H1 (cell line): ENCODE measurements around the gene SMOC2. TPM values are rescaled to one million over a fixed set of nuclear protein-coding genes. Genes with fewer than 3 reads are reported as not detected.

ENCODE experiments used
- ASH2L ChIP-seq: fragments of 200-600, 300-600 bp; sonication (generic); IDR thresholded peaks from one replicate; pipeline ENCODE4 v1.7.1; 2017; ENCODE audit warnings: low read length
- BRCA1 ChIP-seq: IDR thresholded peaks from 2 replicates; pipeline ENCODE4 v1.6.1; 2012; ENCODE audit warnings: low read depth, low read length, improper control_type of control experiment
- CEBPB ChIP-seq: IDR thresholded peaks from 2 replicates; pipeline ENCODE4 v1.6.1; 2012; ENCODE audit warnings: low read depth, low read length
- GABPA ChIP-seq: IDR thresholded peaks from 2 replicates; pipeline ENCODE4 v1.6.1; 2011; ENCODE audit warnings: mild to moderate bottlenecking, low read length, moderate library complexity, borderline replicate concordance; ENCODE audit not compliant: insufficient read depth
- JUND ChIP-seq: IDR thresholded peaks from 2 replicates; pipeline ENCODE4 v1.6.1; 2011; ENCODE audit warnings: mild to moderate bottlenecking, improper control_type of control experiment, low read length
- KDM5A ChIP-seq: fragments of 200-600 bp; IDR thresholded peaks from 2 replicates; pipeline ENCODE4 v1.7.1; 2012; ENCODE audit warnings: mild to moderate bottlenecking, low read length, inconsistent platforms, mixed read lengths
- POU5F1 ChIP-seq: IDR thresholded peaks from 2 replicates; pipeline ENCODE4 v1.6.1; 2011; ENCODE audit warnings: low read depth, mild to moderate bottlenecking, low read length, moderate library complexity
- SP2 ChIP-seq: IDR thresholded peaks from 2 replicates; pipeline ENCODE4 v1.6.1; 2012; ENCODE audit warnings: mild to moderate bottlenecking, low read length, inconsistent platforms
- SRF ChIP-seq: IDR thresholded peaks from 2 replicates; pipeline ENCODE4 v1.6.1; 2011; ENCODE audit warnings: mild to moderate bottlenecking, low read depth, low read length, moderate library complexity
- TAF7 ChIP-seq: optimal IDR thresholded peaks from 2 replicates; pipeline ENCODE3; 2011; ENCODE audit warnings: low read depth, mild to moderate bottlenecking, inconsistent platforms, low read length, moderate library complexity, borderline replicate concordance
- YY1 ChIP-seq: IDR thresholded peaks from 2 replicates; pipeline ENCODE4 v1.6.1; 2011; ENCODE audit warnings: low read depth, mild to moderate bottlenecking, low read length
- polyA plus RNA-seq, 7 experiments: library from polyadenylated mRNA; depleted of rRNA in 3 of 7; stranded (reverse) in 5 of 7; unstranded in 2 of 7; fragments of >200 nt in 5 of 7; fragments of 200-250 nt in 2 of 7; gene quantifications; 1 replicate in 5 of 7; 2 replicates in 1 of 7; 4 replicates in 1 of 7; pipeline versions ENCODE4 v1.2.1 to v1.2.3, GENCODE V29; 2011 to 2013; ENCODE audit warnings: missing spikeins in 2 of 7, mixed read lengths in 2 of 7
- total RNA-seq: library from RNA; stranded (reverse); fragmentation: NEBNext Ultra II Directional; extraction: Animal tissue kit (Norgen Biotek cat#: 25700); gene quantifications from 2 replicates; pipeline ENCODE4 v1.2.1, GENCODE V29; 2021
- TF ChIP-seq, protein P1 (sequence below): fragments of 300-600 bp; sonication (generic); IDR thresholded peaks from 2 replicates; pipeline ENCODE4 v1.7.1; 2012; ENCODE audit warnings: low read length, moderate library complexity, mild to moderate bottlenecking, inconsistent platforms; ENCODE audit not compliant: insufficient replicate concordance
- TF ChIP-seq, protein P2 (sequence below): IDR thresholded peaks from 2 replicates; pipeline ENCODE4 v1.6.1; 2011; ENCODE audit warnings: low read depth, mild to moderate bottlenecking, low read length; ENCODE audit not compliant: insufficient read depth

SMOC2 gene
- total and polyA plus RNA-seq, 2 of the 8 experiments (the other 6 are each of a cell fraction or from before 2014, with no cell fraction given): 7.7 to 8.5 TPM

DNA sequence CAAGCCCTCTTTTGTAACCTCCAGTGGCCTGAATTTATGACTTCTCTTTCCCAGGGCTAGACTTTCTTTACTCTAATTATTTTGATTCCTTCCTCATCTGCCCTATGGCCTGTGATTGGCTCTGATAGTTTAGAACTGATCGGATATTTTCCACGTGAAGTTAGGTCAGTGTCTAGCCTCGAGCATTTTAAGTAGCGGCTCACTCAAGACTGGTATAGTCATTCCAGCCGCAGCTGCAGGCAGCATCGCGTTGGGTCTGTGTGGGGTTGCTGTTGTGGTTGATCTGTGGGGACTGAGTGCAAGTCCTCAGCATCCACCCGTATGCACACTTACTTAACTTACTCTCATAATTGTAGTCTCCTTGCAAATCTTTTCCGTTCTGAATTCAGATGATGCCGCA, 105.7 kb downstream of the SMOC2 start (continued):
- TF ChIP-seq, protein P1, sequence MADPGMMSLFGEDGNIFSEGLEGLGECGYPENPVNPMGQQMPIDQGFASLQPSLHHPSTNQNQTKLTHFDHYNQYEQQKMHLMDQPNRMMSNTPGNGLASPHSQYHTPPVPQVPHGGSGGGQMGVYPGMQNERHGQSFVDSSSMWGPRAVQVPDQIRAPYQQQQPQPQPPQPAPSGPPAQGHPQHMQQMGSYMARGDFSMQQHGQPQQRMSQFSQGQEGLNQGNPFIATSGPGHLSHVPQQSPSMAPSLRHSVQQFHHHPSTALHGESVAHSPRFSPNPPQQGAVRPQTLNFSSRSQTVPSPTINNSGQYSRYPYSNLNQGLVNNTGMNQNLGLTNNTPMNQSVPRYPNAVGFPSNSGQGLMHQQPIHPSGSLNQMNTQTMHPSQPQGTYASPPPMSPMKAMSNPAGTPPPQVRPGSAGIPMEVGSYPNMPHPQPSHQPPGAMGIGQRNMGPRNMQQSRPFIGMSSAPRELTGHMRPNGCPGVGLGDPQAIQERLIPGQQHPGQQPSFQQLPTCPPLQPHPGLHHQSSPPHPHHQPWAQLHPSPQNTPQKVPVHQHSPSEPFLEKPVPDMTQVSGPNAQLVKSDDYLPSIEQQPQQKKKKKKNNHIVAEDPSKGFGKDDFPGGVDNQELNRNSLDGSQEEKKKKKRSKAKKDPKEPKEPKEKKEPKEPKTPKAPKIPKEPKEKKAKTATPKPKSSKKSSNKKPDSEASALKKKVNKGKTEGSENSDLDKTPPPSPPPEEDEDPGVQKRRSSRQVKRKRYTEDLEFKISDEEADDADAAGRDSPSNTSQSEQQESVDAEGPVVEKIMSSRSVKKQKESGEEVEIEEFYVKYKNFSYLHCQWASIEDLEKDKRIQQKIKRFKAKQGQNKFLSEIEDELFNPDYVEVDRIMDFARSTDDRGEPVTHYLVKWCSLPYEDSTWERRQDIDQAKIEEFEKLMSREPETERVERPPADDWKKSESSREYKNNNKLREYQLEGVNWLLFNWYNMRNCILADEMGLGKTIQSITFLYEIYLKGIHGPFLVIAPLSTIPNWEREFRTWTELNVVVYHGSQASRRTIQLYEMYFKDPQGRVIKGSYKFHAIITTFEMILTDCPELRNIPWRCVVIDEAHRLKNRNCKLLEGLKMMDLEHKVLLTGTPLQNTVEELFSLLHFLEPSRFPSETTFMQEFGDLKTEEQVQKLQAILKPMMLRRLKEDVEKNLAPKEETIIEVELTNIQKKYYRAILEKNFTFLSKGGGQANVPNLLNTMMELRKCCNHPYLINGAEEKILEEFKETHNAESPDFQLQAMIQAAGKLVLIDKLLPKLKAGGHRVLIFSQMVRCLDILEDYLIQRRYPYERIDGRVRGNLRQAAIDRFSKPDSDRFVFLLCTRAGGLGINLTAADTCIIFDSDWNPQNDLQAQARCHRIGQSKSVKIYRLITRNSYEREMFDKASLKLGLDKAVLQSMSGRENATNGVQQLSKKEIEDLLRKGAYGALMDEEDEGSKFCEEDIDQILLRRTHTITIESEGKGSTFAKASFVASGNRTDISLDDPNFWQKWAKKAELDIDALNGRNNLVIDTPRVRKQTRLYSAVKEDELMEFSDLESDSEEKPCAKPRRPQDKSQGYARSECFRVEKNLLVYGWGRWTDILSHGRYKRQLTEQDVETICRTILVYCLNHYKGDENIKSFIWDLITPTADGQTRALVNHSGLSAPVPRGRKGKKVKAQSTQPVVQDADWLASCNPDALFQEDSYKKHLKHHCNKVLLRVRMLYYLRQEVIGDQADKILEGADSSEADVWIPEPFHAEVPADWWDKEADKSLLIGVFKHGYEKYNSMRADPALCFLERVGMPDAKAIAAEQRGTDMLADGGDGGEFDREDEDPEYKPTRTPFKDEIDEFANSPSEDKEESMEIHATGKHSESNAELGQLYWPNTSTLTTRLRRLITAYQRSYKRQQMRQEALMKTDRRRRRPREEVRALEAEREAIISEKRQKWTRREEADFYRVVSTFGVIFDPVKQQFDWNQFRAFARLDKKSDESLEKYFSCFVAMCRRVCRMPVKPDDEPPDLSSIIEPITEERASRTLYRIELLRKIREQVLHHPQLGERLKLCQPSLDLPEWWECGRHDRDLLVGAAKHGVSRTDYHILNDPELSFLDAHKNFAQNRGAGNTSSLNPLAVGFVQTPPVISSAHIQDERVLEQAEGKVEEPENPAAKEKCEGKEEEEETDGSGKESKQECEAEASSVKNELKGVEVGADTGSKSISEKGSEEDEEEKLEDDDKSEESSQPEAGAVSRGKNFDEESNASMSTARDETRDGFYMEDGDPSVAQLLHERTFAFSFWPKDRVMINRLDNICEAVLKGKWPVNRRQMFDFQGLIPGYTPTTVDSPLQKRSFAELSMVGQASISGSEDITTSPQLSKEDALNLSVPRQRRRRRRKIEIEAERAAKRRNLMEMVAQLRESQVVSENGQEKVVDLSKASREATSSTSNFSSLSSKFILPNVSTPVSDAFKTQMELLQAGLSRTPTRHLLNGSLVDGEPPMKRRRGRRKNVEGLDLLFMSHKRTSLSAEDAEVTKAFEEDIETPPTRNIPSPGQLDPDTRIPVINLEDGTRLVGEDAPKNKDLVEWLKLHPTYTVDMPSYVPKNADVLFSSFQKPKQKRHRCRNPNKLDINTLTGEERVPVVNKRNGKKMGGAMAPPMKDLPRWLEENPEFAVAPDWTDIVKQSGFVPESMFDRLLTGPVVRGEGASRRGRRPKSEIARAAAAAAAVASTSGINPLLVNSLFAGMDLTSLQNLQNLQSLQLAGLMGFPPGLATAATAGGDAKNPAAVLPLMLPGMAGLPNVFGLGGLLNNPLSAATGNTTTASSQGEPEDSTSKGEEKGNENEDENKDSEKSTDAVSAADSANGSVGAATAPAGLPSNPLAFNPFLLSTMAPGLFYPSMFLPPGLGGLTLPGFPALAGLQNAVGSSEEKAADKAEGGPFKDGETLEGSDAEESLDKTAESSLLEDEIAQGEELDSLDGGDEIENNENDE: no peak
- no peak for TF ChIP-seq TAF7
- no peak for TF ChIP-seq JUND
- TF ChIP-seq GABPA: no peak
- TF ChIP-seq BRCA1: no peak
- TF ChIP-seq, protein P2, sequence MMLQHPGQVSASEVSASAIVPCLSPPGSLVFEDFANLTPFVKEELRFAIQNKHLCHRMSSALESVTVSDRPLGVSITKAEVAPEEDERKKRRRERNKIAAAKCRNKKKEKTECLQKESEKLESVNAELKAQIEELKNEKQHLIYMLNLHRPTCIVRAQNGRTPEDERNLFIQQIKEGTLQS: no peak
- TF ChIP-seq YY1: no peak
- TF ChIP-seq CEBPB: no peak
- TF ChIP-seq SP2: no peak
- TF ChIP-seq POU5F1: no peak
- TF ChIP-seq KDM5A: no peak
- TF ChIP-seq ASH2L: no peak
- no peak for TF ChIP-seq SRF
